GM15510 (cell line): ENCODE data around the gene WNK4.

Experiments used
- POLR2A ChIP-seq: IDR thresholded peaks from 3 replicates; pipeline ENCODE4 v1.6.1; 2011; ENCODE audit warnings: borderline replicate concordance; ENCODE audit not compliant: insufficient read length; ENCODE audit errors: extremely low read depth

WNK4 gene

DNA sequence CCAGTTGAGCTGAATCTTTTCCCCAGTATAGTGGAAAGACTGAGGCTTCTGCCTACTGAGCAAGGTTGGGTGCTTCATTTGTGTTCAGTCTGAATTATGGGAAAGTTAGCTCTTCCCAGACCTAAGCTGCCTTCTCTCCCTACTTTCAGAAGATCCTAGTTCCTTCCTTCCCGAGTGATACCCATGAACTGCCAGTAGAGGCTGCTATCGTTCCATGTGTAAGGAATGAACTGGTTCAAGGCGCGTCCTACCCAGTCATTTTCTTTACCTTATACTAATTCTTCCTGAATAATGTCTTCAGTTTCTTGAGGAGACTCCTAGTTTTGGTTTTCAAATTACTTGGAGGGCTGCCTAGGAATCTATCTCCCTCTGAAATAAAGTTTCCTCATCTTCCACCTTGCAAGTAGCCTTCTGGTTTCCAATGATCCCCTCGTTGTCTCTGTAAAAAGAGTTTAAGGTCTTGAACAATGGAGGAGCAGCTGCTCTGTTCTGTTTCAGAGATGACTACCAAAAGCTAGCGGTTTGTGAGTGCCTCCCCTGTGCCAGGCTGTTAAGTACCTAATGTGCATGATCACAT, 63.0 kb downstream of the WNK4 start:
- no peak for TF ChIP-seq POLR2A

DNA sequence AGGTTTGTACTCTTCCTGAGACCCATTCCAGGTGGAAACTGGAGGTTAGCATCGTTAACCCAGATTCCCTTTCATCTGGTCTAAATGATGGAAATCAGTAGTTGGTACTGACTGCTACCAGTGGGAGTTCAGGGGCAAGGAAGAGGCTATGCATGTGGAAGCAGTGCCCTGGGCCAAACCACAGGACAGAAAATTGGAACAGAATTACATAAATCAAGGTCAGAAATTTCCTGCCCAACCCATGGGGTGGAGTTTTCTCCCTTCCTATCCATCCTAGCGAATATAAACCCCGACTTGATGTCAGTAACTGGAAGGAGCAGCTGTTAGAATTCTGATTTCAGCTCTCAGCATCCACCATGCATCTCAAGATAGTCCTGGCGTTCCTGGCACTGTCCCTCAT, 63.9 kb downstream of the WNK4 start, which contains the start of gene AOC2:
AOC2 (plus strand) TSS at position 310 of the 400 bp plus-strand sequence; CDS start at position 357, 47 bp downstream.
- no peak for TF ChIP-seq POLR2A

DNA sequence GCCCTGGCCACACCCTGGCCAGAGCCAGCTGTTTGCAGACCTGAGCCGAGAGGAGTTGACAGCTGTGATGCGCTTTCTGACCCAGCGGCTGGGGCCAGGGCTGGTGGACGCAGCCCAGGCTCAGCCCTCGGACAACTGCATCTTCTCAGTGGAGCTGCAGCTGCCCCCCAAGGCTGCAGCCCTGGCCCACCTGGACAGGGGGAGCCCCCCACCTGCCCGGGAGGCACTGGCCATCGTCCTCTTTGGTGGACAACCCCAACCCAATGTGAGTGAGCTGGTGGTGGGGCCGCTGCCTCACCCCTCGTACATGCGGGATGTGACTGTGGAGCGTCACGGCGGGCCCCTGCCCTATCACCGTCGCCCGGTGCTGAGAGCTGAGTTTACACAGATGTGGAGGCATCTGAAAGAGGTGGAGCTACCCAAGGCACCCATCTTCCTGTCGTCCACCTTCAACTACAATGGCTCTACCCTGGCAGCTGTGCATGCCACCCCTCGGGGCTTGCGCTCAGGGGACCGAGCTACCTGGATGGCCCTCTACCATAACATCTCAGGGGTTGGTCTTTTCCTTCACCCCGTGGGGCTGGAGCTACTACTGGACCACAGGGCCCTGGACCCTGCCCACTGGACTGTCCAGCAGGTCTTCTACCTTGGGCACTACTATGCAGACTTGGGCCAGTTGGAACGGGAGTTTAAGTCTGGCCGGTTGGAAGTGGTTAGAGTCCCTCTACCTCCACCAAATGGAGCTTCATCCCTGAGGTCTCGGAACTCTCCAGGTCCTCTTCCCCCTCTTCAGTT, 64.5 kb downstream of the WNK4 start:
- TF ChIP-seq POLR2A: no peak

DNA sequence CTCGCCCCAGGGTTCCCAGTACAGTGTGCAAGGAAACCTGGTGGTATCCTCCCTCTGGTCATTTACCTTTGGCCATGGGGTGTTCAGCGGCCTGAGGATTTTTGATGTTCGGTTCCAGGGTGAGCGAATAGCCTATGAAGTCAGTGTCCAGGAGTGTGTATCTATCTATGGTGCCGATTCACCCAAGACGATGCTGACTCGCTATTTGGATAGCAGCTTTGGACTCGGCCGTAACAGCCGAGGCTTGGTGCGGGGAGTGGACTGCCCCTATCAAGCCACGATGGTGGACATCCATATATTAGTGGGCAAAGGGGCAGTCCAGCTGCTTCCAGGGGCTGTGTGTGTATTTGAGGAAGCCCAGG, 65.1 kb downstream of the WNK4 start:
- no peak for TF ChIP-seq POLR2A

DNA sequence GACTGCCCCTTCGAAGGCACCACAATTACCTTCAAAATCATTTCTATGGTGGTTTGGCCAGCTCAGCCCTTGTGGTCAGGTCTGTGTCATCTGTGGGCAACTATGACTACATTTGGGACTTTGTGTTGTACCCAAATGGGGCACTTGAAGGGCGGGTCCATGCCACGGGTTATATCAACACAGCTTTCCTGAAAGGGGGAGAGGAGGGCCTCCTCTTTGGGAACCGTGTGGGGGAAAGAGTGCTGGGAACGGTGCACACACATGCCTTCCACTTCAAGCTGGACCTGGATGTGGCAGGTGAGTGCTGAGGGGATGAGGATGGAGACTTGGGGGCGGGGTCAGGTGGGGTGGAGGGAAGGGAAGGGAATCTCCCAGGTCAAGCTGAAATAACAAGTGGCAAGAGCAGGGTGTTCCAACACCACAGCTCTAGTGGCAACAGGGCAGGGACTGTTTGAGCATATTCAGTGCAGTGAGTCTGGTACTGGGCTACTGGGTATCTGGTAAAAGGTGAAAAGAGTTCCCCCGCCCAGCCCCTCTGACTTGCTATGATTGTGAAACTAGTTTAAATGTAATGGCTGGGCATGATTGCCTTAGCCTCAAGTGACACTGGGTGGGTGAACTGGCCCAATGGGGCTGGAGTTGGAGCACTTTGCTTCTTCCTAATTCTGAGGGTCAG, 65.6 kb downstream of the WNK4 start:
- TF ChIP-seq POLR2A: no peak
